Tibial nerve (tissue), 4 donors: ENCODE measurements around the gene IKBIP.

Experiments used
- EP300 ChIP-seq, 2 donors: sonication (generic); formaldehyde crosslinking; IDR thresholded peaks; one replicate each; pipeline ENCODE4 v1.6.1; 2017; ENCODE audit warnings: antibody characterized with exemption in 2 of 2, mild to moderate bottlenecking in 1 of 2
- POLR2A ChIP-seq, 2 donors: fragments of 450-650 bp; IDR thresholded peaks; one replicate each; pipeline ENCODE4 v1.6.1; 2017; ENCODE audit warnings: antibody characterized with exemption in 2 of 2, mild to moderate bottlenecking in 2 of 2, moderate library complexity in 2 of 2
- TF ChIP-seq, protein P1 (sequence below), 5 experiments: fragments of 200-600 bp in 3 of 5; fragments of 450-650 bp in 2 of 5; sonication (generic) in 3 of 5; IDR thresholded peaks; one replicate each; pipeline ENCODE4 v1.5.1; 2016 to 2019; ENCODE audit warnings: antibody characterized with exemption in 5 of 5, mild to moderate bottlenecking in 3 of 5, moderate library complexity in 2 of 5

DNA sequence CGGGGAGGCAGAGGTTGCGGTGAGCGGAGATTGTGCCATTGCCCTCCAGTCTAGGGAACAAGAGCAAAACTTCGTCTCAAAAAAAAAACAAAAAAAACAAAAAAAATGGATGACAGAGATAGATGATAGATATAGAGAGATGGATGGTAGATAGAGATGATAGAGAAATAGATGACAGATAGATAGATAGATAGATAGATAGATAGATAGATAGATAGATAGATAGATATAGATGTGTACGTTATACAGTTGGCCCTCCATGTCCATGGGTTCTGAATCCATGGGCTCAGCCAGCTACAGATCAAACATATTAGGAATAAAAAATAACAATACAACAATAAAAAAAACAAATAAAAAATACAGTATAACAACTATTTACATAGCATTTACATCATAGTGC, 63.9 kb downstream of the IKBIP start:
- TF ChIP-seq, protein P1, sequence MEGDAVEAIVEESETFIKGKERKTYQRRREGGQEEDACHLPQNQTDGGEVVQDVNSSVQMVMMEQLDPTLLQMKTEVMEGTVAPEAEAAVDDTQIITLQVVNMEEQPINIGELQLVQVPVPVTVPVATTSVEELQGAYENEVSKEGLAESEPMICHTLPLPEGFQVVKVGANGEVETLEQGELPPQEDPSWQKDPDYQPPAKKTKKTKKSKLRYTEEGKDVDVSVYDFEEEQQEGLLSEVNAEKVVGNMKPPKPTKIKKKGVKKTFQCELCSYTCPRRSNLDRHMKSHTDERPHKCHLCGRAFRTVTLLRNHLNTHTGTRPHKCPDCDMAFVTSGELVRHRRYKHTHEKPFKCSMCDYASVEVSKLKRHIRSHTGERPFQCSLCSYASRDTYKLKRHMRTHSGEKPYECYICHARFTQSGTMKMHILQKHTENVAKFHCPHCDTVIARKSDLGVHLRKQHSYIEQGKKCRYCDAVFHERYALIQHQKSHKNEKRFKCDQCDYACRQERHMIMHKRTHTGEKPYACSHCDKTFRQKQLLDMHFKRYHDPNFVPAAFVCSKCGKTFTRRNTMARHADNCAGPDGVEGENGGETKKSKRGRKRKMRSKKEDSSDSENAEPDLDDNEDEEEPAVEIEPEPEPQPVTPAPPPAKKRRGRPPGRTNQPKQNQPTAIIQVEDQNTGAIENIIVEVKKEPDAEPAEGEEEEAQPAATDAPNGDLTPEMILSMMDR (IDR thresholded peaks at IDR 0.05), result no peak
- TF ChIP-seq EP300 (IDR thresholded peaks at IDR 0.05) (no peak), POLR2A (IDR thresholded peaks at IDR 0.05) (no peak)
